HG03521 (cell line): ENCODE measurements around the gene CA11.
"Not testable (repeated sequence)": the region's sequence is repeated elsewhere in the genome, so short reads cannot be mapped to it uniquely, and the experiment has no call there.

ENCODE experiments used
- ATAC-seq: cut with Tn5 transposase; IDR thresholded peaks from one replicate; pipeline ENCODE4 v1.9.1; 2021; ENCODE audit warnings: mild to moderate bottlenecking, moderate library complexity; ENCODE audit not compliant: unreplicated experiment

The CA11 gene

DNA sequence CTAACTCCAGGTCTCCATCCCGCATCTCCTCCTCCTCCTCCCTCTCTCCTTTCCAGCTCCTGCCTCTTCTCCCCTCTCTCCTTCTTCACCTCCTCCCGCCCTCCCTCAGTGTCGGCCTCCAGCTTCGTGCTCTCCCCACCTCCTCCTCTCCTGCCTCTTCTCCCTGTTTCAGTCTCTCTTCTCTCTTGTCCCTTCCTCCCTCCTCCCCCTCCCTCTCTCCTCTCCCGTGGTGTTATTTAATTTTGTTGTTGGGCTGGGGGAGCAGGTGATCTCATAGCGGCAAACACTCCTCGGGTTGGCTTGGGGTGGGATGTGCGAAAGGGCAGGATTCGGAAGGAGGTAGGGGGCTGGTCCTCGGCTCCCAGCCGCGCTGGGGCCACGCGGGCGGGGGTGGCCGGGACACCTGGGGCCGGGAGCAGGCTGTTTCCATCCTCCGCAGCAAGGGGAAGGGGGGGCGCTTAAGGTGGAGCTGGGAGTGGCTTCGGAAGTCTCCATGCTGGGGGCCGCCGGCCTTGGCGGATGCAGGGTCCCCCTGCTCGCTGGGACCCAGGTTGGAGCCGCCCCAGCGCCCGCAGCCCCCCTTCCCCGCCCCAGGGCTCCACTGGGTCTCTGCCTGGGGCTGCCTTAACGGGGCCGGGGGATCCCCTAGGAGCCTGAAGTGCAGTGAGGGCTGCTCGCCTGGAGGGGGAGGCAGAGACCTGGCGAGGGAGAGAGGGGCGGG lies at the start of gene CA11:
Gene CA11, minus strand, starts transcription at position 187 of the 721 bp plus-strand sequence. CDS start 555 bp downstream, outside the sequence.
- peak; percentile 73 for ATAC-seq

DNA sequence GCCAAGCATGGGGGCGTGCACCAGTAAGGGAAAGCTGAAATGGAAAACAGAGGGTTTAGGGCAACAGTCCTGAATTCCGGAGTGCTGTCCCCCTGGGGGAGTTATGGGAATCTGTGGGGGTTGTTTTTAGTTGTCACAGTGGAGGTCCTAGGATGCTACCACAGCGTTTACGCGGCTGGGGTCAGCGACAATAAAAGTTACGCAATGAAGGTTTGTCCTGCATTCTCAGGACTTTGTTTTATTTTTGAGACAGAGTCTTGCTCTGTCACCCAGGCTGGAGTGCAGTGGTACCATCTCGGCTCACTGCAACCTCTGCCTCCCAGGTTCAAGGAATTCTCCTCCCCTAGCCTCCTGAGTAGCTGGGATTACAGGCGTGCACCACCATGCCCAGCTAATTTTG lies 47.6 kb upstream of the CA11 start:
- not testable (repeated sequence) for ATAC-seq

DNA sequence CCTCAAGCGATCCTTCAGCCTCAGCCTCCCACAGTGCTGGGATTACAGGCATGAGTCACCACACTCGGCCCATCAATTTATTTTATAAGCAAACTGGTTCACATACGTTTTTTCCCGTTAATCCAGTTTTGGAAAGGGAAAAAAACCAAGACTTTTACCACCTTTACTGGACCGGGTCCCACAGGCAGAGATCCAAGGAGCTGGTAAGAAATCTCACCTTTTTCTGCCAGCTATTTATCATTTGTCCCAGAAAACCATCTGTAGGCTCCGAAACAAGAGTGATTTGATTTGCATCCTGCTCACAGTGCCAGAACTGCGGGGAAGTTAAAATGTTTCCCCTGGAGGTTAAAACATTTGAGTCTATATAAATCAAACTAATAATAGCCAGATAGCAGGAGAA lies 43.5 kb upstream of the CA11 start:
- no peak for ATAC-seq

DNA sequence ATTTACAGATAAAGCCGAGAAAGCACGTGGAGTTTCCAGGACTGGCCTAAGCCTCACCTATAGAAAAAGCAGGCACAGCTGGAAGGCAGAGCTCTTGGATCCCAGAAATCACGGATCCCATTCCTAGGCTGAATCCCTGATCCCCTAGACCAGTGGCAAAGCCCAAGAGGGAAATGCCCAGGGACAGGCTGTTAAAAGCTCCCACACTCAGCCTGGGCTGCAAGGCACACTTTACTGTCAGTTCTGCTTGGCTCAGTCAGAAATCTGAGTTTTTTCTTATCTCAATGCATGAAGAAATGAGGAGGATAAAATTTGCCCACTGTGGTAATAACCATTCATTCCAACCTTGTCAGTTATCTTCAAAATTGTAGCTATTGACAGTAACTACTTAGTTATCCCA lies 41.8 kb upstream of the CA11 start:
- no peak for ATAC-seq

DNA sequence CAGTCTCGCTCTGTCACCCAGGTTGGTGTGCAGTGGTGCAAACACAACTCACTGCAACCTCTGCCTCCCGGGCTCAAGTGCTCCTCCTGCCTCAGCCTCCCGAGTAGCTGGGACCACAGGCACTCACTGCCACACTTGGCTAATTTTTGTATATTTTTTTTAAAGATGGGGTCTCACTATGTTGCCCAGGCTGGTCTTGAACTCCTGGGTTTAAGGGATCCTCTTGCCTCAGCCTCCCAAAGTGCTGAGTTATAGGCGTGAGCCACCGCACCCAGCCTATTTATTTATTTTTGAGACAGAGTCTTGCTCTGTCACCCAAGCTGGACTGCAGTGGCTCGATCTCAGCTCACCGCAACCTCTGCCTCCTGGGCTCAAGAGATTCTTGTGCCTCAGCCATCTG lies 40.6 kb upstream of the CA11 start:
- not testable (repeated sequence) for ATAC-seq

DNA sequence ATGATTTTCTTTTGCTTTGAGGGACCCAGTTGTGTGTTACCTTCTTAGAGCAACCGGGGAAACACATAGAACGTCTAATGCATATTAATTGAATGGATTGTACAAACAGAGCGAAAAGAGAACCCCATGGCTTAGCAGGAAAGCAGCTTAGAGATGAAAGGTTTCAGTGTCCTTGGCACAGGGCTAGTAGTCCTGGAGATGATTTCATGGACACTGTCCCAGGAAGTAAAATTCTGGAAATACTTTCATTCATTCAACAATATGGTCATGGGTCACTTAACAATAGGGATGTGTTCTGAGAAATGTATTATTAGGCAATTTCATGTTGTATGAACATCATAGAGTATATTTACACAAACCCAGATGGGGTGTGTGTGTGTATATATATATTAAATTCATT lies 40.1 kb upstream of the CA11 start:
- no peak for ATAC-seq

DNA sequence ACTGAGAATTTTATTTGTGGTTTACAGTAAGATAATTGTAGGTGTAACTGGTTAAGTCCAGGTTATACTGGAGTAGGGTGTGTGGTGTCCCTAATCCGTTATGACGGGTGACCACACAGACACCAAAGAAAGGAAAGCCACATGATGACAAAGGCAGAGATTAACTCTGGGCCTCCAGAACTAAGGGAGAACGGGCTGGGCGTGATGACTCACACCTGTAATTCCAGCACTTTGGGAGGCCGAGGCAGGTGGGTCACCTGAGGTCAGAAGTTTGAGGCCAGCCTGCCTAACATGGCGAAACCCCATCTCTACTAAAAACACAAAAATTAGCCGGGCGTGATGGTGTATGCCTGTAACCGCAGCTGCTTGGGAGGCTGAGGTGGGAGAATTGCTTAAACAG lies 39.6 kb upstream of the CA11 start:
- ATAC-seq: no peak

DNA sequence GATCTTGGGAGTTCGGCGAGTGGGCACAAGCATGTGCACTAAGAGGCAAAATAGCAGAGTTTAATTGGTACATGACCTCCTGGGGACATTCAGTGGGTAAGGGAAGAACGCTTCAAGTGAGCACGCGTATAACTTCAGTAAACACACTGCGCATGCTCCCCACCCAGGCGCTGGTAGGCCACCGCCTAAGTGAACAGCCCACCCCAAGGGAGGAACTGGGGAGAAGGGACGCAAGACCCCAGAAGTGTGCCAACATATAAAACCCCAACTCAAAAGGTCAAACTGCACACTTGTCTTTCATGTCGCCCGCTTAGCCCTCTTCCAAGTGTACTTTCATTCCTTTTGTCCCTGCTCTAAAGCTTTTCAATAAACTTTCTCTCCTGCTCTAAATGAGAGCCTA lies 37.4 kb upstream of the CA11 start:
- ATAC-seq: no peak

DNA sequence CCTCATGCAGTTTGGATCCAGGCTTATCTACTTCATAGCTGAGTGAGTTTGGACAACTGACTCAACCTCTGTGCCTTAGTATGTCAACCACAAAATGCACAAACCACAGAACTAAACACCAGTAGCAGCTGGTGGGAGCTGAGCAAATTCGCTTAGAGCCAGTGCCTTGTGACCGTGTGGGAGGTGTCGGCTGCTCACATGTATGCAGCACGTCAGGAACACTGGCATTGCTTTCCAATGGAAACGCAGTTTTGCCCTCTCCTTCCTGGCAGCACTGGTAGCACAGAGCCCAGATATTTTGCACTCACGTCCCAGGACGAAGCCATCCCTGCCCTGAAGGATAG lies 35.1 kb upstream of the CA11 start:
- ATAC-seq: no peak

DNA sequence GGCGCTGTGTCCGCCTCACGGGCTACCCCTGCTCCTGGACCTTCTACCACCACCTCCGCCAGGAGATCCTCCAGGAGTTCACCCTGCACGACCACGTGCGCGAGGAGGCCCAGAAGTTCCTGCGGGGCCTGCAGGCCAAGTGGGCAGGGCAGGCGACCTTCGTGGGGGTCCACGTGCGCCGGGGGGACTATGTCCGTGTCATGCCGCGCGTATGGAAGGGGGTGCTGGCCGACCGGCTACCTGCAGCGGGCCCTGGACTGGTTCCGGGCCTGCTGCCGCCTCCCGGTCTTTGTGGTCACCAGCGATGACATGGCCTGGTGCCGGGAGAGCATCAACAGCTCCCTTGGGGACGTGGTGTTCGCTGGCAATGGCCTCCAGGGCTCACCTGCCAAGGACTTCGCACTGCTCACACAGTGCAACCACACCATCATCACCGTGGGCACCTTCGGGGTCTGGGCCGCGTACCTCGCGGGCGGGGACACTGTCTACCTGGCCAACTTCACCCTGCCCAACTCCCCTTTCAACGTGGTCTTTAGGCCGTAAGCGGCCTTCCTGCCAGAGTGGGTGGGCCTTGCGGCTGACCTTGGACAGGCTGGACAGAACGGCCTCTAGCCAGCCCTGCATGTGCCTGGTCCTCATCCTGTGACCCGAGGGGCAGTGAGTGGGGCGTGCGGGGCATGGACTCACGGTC lies 34.6 kb upstream of the CA11 start:
- ATAC-seq: no peak

DNA sequence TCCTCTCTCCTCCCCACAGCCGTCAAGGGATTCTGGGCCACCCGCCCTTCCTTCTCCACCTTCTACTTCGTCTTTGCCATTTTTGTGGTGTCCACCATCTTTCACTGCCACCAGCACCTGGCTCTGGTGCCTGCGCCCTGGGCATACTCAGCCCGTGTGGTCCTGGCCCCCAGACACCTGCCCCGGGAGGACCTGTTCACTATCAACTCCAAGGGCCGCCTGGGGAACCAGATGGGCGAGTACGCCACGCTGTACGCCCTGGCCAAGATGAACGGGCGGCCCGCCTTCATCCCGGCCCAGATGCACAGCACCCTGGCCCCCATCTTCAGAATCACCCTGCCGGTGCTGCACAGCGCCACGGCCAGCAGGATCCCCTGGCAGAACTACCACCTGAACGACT lies 34.0 kb upstream of the CA11 start:
- not testable (repeated sequence) for ATAC-seq

DNA sequence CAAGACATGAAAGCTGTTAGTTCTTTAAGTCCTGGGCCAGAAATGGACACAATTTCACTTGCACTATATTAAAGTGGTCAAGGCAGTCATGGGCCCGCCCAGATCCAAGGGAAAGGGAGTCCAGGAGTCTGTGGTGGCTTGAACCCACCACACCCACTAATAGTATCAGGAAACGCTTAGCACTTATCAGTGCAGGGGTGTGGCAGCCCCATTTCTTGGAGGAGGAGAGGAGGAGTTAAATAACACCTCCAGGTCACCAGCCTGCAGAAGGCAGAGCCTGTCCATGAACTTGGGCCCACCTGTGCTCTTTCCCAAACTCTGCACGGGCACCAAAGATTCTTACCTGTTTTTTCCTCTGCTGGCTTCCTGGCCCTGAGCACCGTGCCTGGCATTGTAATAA lies 32.2 kb upstream of the CA11 start:
- no peak for ATAC-seq

DNA sequence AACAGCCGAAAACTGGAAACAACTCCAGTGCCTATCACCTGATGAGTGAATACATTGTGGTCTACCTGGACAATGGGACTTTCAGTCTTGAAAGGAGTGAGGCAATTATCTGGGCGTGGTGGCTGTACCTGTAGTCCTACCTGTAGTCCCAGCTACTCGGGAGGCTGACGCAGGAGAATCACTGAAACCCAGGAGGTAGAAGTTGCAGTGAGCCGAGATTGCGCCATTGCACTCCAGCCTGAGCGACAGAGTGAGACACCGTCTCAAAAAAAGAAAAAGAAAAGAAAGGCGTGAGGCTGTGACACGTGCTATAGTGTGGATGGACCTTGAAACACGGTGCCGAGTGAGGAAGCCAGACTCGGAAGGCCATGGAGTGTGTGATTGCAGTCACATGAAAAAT lies 30.9 kb upstream of the CA11 start:
- ATAC-seq: no peak

DNA sequence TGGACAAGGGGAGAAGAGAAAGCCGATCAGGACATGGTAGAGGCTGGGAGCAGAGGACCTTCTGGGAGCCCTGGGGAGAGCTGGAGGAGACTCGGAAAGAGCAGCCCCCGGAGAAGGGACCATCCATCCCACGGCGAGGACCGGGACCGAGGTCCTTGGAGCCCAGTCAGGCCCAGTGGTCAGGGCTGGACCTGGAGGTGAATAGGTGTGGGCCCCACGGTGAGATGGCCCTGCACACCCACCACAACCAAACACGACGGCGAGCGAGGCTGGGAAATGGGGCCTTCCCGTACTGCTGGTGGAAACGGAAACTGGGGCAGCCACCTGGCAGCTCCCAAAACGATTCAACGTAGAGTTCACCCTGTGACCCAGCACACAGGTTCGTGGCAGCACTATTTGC lies 30.5 kb upstream of the CA11 start:
- no peak for ATAC-seq

DNA sequence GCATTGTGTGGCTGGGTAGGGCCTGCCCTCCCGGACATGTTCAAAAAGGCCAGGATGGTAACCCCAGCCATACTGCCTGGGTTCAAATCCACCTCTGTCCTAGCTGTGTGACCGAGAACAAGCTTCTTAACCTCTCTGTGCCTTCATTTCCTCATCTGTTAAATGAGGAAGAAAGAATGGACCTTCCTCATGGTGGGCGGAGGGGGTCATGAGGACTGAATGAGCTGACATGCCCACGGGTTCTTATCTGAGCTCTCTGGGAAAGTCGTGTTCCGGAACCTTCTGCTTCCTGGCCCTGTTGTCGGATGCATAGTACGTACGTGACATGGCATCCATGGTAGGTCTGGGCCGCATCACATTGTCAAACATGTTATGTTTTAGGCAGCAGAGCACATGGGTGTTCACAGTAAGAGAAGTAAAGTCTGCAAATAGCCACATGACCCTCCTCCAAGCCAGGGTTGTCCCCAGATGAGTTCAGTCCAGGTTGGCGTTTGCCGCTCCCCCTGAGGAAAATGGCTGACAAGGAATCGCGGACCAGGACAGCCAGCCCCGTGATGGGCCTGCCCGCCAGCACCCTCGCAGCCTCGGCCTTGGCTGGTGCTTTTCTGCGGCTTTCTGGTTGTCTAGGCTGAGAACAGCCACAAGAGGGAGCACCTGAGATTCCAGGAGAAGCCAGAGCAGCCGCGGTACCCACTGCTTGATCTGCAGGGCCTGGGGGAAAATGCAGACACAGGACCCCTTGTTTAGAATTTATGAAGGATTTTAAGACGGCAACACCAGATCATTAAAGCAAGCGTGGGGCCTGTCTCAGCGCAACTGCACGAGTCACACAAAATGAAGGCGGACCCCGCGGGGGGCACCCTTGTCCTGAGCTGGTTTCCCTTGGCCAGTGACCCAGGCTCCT lies 29.2 kb upstream of the CA11 start:
- no peak for ATAC-seq

DNA sequence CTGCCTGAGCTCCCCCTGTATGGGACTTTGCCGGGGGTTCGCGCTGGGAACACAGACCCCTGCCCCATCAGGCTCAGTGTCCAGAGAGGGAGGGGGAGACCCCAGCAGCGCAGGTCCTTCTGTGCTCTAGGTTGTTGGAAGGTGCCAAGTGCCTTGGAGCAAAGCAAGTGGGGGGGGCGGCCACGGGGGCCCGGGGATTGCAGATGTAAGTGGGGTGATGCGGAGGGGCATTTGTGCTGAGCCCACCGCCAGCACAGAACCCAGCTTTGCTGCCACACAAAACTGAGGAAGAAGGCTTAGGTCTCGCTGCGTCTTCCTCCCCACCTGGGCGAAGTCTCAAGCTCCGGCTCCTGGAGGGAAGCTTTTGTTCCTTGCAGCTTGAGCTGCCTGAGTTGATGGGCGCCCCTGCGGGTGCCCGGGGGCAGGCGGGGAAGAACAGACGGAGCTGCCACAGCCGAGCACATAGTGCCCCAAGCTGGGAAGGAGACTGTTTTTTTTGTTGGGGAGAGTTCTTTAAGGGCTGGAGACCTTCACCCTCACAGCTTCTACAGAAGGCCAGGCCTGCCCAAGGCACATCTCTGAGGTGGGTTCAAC lies 28.3 kb upstream of the CA11 start:
- no peak for ATAC-seq

DNA sequence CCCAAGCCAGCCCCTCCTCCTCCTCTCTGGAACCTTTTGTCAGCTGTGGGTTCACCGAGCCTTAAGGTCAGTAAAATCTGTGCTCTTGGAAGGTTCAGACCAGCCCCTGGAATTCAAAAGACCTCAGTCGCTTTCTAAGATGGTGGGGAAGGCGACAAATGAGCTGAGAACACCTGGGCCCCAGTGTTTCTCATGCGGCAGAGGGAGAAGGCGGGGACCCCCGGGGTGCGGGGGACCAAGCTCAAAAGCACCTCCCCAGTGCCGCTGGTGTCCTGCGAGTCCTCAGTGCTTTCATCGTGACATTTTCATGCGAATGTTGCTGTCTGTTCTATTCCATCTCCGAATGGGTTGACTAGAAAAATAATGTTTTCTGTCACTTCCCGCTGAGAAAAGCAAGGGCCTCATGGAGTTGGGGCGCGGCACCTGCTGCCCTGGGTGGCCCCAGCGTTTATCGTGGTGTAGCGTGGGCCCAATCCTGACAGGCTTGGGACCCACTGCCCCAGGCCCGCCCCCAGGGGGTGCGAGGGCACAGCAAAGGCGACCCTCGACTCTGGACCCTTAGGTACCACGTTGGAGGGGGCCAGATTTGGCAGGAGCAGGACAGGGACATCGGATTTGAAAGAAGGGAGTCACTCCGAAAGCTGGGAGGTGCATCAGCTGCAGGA lies 27.6 kb upstream of the CA11 start:
- no peak for ATAC-seq

DNA sequence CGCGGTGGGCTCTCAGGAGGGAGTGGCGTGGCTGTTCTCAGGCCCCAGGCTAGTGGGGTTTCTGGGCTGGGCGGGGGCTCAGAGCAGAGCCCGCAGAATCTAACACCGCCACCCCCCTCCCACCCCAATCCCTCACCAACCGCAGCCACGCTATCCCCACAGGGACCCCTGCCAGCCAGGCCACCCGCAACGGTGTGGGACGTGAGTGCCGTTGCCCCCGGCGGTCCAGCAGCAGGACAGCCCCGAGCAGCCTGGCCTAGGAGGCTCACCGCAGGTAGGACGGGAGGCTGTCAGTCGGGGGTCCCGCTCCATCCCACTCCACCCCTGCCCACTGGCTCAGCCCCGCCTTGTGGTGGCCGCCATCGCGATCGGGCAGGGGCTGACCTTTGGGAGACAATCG lies 27.0 kb upstream of the CA11 start, which contains the start of gene NTN5:
Gene NTN5, minus strand, starts transcription at position 24 of the 400 bp plus-strand sequence. CDS start 2,031 bp downstream, outside the sequence.
- no peak for ATAC-seq

DNA sequence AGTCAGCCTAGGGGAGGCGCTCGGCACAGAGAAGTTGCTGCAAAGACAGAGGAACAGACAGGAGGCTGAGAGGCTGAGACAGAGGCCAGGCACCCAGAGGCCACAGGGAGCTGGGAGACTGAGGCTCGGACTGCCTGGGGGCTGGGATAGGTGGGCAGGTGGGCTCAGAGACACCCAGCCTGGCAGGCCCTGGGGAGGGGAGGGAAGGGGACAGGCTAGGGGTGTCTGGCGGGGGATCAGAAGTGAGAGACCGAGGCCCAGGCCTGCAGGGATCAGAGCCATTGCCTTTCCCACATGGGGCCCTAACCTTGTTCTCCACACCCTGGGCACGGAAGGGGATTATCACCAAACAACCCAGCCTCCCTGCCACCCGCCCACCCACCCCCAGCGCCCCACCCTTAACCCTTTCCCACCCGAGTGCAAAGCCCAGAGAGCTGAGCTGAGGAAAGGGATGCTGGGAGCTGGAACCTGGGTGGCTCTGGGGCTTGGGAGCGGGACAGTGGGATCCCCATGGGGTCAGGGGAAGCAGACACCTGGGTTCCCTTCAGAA lies 25.5 kb upstream of the CA11 start:
- no peak for ATAC-seq

DNA sequence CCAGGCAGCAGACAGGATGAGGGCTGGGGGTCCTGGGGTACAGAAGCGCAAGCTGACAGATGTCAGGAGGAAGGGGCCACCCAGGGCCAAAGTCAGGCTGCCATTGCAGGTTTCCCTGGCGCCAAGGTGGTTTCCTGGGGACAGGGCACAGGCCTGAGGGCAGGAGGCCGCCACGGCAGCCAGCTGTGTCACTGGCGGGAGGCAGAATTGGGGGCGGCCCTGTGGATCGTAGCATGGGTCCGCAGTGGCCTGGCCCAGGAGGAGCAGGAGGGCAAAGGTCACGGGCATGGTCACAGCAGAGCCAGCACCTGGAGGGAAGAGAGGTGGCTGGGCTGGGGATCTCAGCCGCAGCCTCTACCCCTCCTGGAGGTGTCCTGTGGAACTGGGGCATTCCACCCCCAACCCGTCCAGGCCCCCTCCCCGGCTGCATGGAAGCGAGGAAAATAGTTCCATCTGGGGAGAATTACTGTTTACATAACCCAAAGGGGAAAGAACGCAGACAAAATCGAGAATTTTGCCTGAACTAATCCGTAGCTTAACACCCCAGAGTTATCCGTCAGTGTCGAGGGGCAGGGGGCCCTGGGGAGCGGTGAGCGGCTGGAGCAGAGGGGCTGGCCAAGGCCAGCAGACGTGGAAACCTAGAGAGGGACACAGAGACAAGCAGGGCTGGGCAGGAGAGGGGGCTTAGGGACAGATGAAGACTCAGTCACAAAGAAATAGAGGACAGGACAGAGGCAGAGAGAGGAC lies 24.9 kb upstream of the CA11 start:
- no peak for ATAC-seq
